GM18907 (cell line): Measurements from ENCODE around the gene ITGA1.

Experiments
- ATAC-seq: cut with Tn5 transposase; IDR thresholded peaks from one replicate; pipeline ENCODE4 v1.9.1; 2021; ENCODE audit warnings: mild to moderate bottlenecking, moderate library complexity; ENCODE audit not compliant: unreplicated experiment

ITGA1 gene

DNA sequence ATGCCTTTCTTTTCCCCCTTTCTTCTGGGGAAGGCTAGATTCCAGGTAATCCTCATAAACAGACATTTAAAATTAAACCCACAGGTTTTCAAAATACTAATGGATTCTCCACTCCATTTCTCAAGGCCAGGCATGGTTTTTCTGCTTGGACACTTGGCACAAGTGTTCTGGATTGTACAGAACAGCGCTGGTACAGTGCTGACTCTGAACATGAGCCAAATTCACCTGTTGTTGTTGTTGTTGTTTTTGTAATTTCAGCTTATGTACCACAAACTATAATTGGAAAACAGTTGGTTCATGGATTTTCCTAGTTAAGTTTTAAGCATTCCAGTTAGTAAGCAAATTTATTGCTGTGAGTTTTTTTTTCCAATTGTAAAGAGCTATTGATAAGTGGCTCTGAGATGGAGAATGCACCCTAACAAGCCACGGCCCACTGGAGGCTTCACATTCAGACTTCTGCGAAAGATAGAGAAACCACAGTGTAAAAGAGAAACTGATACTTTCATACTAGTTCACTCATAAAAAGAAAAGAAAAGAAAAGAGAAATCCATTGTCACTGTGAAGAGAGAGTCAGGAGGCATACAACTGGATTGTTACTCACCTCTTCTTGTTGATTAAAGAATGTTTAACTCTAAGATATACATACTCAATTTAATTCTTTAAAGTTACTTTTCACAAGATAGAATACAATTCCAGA is 16.2 kb upstream of the ITGA1 start:
- ATAC-seq = peak; percentile 96

DNA sequence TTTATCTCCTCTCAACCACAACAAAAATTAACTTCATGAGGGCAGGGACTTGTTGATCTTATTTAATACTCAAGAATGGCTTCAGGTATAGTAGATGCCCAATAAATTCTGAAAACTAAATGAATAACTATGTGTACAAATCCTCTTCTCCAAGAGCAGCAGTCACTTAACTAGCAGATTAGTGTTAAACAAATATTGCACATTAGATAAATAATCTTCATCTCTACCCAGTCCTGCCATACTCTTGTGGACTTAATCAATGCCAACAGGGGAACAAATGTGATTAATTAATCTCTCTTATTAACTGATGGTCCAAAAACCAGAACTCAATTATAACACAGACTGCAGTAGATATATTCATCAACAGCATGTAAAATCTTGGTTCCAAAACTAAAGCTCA is 15.0 kb upstream of the ITGA1 start:
- ATAC-seq = no peak

DNA sequence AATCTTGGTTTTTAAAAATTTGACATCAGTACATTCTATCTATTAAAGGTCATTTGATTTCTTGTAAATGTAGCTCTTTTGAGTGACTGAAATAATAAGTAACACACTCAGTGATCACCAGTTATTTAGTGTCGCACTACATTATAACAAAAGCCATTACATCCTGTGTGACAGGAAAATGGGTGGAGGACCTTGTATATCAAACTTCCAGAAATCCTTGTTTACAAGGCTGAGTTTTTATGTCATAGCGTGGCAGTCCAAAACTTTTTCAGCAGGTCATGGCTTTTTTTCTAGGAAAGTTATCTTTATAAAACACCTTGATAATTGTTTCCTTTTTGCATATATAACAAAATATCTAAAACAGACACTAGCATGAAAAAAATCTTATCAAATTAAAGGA is 14.4 kb upstream of the ITGA1 start:
- no peak for ATAC-seq

DNA sequence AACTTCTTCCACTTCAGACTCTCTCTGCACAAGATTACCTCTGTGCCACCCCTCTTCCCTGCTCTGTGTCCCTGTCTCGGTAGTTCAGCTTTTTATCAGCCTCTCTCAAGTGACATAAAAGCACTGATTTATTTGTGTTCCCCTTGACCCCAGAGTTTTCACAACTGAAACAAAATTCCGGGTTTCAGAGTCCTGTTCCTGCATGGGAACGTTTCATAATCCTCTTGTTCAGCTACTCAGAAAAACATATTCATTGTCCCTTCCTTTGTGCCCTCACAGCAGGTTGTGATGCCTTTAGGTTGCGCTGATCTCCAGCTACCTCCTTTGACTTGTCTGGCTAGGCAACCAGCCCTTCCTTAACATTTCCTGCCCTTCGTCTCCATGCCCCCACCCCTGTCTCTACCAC is 13.7 kb upstream of the ITGA1 start:
- ATAC-seq = no peak

DNA sequence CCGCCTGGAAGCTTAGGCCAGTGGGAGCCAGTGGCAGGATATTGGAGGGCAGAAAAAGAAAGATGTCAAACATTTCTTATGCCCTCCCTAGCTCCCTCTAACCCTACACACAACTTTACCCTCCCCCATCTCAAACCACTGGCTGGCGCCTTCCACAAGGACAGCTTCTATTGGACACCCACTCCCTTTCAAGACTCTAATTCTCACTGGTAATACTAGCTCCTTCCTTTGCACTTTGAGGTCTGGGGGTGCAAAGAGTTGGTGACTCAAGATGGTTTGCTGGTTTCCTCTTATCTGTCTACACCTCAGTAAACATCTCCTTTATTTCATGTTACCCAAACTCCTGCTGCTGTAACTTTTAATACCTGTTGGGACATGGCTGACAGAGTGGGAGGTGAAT is 11.6 kb upstream of the ITGA1 start:
- ATAC-seq = no peak

DNA sequence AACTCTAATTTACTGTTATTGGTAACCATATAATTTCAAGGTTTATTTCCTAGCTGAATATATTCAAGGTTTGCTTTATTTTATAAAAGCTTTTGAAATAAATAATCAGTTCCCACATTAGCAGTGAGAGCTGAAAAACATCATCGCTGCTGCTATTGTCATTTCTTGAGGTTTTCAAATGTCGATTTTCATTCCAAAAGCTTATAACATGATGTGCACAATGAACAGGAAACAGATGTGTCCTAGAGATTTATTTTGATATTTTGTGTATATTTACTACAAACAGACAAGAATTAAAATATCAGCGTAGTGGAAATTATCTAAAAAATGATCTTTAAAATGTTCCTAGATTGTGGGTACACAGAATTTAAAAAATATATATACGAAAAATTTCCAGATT is 10.5 kb upstream of the ITGA1 start:
- ATAC-seq = no peak

DNA sequence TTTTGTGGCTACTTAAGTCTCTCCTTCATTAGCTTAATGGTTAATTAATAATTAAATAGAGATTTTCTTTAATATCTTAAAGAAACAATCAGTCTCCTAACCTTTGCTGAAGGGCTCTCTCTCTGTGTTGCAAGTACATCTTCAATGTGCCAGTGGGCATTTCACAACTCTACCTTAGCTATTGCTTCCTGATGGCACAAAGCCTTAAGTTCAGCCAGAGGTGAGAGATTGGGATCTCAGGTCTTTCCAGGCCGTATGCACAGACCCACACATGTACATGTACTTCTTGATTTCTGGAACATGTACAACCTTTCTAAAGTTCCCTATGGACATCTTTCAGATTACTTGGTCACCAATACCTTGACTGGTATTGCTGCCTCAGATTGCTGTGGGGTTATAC is 8.9 kb upstream of the ITGA1 start:
- no peak for ATAC-seq

DNA sequence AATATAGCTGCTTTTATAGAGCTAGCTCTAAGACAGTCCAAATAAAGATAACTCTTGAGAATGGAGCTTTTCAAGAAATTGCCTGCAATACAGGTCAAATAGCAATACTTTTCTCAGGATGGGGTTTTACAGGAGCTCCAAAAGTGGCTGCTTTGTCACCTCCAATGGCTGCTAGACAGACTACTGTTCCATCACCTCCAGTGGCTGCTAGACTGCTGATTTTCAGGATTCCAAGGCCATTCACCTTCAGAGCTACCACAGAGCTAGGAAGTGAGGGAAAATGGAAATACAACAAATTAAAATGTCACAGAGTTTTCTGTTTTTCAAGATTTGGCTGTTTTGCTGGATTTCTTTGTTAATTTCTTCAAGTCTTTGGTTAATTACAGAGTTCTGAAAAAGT is 8.5 kb upstream of the ITGA1 start:
- ATAC-seq = no peak

DNA sequence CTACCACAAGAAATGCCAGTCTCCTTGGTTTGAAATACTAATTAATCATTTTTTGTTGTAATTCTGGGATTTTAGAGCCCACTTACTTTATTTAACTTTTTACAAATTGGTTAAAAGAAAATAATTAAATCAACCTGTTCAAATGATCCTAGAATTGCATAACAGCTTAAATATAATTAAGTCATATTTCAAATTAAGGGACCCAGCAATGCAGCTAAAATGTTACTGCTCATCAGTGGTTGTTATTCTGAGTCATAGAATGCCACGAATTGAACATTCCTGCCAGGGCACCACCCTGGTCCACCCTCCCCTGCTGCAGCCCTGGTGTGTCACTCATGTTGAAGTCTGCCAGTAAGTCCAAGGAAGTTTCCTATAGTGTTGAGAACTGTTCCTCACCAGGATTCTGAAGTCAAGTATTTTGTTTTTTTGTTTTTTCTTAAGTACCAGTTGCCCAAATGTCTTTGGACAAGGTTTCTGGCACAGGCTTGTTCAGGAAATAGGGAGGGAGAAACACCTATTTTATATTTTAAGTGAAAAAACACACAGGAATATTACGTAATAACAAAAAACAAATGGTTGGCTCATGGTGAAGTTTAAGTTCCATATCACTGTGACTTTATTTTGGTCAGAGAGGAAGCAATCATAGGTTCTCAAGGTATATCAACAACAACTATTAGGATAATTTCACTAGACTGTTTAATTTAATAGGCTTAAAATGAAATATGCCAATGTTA is 4.3 kb upstream of the ITGA1 start:
- no peak for ATAC-seq

DNA sequence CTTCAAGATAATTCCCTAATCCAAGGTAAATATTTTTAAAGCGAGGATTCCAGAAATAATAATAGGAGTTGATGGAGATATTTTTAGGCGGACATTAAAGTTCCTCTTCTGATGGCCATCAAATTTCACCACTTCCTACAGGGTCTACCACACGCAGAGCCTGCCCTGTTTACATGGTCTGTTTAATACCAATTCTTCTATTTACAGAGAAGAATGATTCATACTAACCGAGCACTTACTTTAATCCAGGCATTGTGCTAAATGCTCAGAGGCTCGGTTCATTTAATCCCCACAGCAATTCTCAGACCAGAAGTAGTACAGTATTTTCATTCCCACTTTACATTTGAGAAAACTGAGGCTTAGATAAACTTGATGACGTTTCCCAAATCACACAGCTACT is 3.0 kb upstream of the ITGA1 start:
- ATAC-seq = no peak

DNA sequence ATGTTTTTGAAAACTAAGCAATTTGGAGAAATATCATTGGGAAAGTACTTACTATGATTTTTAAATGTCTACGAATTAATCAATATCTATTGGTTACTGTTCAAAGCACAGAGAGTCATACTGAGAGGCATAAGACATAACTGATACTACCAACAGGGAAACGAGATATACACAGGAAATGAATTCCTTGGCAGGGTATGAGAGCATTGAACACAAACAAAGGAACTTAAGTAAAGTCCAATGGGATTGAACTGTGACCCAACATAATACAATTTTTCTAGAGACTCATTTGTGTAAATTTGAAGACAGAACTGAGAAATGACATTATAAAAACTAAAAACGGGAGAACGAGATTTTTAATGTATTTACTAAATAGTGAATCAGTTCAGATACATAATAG is 1.3 kb upstream of the ITGA1 start:
- no peak for ATAC-seq

DNA sequence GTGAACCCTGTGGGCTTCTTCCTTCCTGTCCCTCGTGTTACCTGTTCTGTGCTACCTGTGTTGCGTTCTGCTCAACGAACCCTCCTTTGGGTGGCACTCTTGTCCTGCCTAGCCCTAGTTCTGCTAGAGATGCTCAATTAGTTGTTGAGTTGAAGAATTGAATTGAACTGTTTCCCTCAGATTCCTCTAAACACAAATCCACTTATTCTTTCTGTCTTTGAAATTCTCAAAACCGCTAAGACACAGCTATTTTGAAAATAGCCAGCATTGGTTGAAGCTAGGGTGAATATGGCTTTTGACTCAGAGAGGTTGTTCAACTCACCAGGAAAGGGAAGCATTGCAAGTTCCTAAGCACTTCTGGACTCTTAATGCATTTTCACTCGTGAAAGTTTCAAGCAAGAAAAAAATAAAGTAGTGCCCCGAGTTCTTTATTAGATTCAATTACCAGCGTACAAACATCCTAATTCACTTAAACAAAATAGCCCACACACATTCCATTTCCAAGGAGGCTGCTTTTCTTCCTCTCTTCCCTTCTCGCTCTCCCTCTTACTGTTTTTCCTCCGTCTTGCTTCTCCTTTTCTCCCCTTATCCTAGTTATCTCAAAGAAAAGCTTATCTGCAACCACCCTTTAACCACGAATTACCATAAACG is 642 bp upstream of the ITGA1 start:
- ATAC-seq = peak; percentile 34

DNA sequence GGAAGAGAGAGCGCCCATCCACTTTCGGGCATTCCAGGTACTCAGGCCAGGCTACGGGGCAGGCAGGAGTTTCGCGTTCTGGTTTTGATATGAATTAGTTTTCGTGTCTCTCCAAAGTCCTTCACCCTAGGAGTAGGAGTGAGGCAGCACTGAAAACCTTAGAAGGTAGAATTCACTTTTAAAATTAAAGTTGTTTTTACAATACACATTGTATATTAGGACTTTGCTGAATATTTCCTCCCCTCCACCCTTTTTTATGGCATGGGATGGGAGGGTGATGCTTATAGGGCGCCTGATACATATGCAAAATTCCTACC is 747 bp downstream of the ITGA1 start:
- no peak for ATAC-seq

DNA sequence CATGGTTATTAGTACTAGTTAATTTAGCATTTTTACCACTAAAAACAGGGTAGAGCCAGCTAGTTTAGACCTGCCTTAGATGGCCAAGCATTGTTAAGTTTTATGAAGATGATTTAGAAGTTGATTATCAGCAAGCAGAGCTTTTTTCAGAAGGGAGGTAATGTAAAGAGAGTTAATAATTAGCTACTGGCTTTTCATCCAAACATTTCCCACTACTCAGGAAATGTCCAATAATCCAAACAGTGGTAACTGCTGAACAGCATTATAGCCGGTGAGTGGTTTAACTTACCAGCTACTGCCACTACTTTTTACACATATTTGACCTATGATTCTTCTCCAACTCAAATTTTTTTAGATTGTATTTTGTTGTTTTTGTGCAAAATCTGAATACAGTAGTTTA is 1.7 kb downstream of the ITGA1 start:
- no peak for ATAC-seq

DNA sequence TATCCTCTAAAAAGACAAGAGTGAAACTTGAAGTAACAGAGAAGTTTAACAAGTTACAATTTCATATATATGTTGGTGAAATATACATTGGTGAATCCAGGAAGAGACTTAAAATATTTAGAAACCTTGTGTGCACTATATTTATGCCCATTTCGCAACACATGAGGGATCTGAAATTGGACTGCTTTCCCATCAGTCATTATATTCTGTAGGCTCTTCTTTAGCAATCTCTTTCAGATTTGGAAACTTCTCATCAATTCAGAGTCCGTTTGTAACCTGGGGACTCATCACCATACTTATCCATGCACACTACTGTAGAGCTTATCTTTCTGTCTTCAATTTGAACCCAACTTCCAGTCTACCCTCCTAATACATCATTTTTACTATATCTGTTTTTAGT is 2.1 kb downstream of the ITGA1 start:
- ATAC-seq = no peak

DNA sequence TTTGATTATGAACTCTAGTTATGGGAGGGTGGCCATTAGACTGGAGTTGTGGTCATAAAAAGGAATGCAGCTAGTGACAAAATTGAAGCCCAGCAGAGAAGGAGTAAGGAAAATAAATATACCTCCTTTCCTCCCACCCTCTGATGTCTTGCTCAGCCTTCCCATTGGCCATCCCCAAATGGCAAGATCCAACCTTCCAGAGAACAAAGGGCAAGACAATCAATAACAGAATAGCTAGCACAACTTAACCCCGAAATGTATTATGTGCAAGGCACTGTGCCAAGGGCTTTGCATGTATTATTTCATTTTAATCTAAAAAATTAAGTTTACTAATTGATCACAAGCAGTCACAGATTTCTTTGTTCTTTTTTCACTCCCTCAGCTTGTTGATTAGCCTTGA is 3.6 kb downstream of the ITGA1 start:
- ATAC-seq = no peak

DNA sequence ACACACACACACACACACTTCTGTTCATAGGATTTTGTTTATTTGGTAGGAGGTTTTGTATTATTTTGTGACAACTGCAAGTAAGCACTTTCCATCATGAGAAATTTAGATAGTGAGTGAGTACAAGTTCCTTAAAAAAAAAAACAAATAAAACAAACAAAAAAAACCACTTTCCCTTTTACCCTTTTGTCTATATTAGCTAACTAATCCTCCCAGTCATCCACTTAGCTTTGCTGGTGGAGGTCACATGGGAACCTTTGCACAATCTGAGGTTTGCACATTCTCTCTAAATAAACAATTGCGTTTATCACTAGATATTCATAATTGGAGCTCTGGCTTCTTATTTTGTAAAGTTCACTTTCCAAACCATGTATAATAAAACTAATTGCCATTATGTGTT is 6.8 kb downstream of the ITGA1 start:
- no peak for ATAC-seq

DNA sequence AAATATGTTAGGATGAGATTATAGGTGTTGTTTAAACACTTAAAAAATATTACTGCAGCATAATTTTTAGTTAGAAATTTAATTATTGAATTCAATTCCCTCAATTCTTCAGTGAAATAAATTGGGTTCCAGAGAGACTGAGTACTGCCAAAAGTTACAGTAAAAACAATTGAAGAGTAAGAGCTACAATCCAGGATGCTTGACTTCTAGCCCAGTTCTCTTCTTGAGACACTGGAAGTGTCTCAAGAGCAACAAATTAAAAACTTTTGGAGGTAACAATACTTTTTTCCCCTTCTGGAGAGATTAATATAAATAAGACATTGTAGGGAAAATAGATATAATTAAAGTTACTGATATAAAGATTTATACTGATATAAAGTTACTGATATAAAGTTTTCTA is 8.3 kb downstream of the ITGA1 start:
- ATAC-seq = no peak

DNA sequence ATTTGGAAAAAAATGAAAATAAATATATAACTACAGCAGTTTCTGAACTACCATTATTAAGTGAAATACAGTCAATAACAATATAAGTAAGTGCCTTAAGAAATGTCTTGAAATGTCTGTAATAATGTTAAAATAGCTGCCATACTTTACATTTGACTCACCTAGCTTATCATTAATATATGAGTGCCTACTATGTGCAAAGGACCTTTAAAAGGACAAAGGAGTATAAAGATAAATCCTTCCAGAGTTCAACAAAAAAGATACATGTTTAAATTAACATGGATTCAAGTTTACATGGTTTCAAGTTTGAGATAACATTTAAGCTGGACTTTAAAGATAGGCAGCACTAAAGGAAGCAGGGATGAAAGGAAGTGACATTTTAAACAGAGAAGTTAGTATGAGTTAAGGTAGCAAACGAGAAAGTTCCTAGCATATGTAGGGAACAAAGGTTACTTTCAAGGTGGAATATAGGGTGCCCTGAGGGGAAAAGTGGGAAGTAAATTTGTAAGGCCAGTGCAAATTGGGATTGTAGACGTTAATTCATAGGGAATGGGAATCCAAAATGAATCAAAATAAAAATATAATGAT is 8.9 kb downstream of the ITGA1 start:
- ATAC-seq = no peak

DNA sequence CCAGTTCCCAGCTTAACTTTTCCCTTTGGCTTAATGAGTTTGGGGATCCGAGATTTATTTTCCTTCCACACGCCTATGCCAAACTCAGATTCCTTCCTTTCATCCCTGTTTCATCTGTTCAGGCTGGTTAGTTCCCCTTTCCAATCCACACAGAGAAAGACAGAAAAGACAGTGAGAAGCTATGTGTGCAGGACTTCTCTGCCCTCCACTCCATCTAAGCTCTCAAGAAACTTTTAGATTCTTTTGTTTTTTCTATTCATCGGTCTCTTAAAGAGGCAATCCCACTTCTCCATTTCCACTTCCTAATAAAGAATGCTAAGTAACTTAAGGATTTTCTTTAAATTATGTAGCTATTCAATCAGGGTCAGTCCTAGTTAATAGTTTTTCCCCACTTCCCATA is 11.2 kb downstream of the ITGA1 start:
- ATAC-seq = no peak

DNA sequence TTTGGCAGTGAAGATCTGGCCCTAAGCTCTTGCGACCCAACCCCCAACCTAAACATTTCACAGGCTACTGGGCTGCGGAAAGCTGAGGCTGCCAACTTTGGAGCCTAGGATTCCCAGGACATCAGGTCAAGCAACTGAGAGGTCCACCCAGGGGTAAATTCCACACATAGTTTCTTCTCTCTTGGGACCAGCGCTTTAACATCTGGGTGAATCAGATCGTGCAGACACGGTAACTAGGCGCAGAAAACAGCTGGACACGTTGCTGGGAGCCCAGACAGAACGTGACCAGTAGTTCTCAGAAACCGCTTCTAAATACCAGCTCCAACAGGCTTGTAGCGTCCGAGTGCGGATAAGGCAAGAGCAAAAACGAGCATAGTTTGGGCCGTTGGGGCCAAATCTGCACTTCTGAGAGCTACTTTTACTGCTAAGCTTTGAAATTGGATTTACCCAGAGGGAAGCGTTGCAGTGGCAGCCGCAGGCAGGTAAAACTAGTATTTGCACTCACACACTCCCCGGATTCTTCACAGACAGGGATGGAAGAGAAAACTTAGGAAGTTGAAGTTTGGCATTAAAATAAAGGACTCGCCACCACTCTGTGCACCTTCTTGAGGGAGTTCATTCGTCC is 11.8 kb downstream of the ITGA1 start:
- ATAC-seq = peak; percentile 34

DNA sequence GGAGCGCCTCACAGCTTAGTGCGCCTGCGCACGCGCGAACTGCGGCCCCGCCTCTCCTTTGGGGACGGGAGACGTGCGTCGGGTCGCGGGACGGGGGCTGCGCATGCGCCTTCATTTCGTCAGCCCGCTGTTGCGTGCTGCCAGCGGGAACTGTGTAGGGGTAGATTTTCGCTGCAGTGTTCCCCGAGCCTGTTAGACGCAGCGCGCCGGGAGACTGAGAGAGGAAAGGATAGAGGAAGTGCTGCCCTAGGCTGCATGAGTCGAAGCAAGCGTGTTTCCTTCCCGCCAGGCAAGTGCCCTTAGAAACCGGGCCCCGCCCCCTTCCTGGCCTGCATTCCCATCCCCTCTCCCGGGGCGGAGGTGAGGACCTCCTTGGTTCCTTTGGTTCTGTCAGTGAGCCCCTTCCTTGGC is 12.3 kb downstream of the ITGA1 start:
- ATAC-seq = peak; percentile 89
